H1 (cell line): Measurements from ENCODE around the gene ADGRV1. TPM values are rescaled to one million over a fixed set of nuclear protein-coding genes. Genes with fewer than 3 reads are reported as not detected.

Experiments used
- CTCF ChIA-PET: fragments of 300-600 bp; sonication (Branson Sonifier 250); formaldehyde crosslinking; loops from one replicate; lab custom pipeline; 2021; ENCODE audit not compliant: partially characterized antibody; lab: Charles Lee
- POLR2A ChIA-PET: fragments of 300-600 bp; sonication (Branson Sonifier 250); formaldehyde crosslinking; loops from one replicate; lab custom pipeline; 2021; ENCODE audit warnings: inconsistent platforms; ENCODE audit not compliant: partially characterized antibody; lab: Charles Lee
- DNase-seq, 2 experiments: peaks; one replicate each; pipeline versions ENCODE4 v3.0.0 to v3.0.0-alpha.2; 2010 to 2022; ENCODE audit warnings: low spot score in 2 of 2, low read depth in 1 of 2, mixed read lengths in 1 of 2
- FAIRE-seq: peaks from 2 replicates; lab custom pipeline; 2011; peaks lifted over from hg19 to GRCh38; lab: Jason Lieb, UNC
- H2AFZ ChIP-seq: 2 replicates; pipeline ENCODE4 v1.8.1; 2012; ENCODE audit warnings: low read length, inconsistent platforms
- H2AK5ac ChIP-seq: 2 replicates; pipeline ENCODE4 v1.6.1; 2013; ENCODE audit warnings: low read depth, low read length
- H2BK120ac ChIP-seq: replicated peaks from 2 replicates; pipeline ENCODE3; 2013; ENCODE audit warnings: low read depth, low read length, inconsistent platforms
- H2BK12ac ChIP-seq: 2 replicates; pipeline ENCODE4 v1.6.1; 2013; ENCODE audit warnings: low read depth, low read length
- H2BK15ac ChIP-seq: 2 replicates; pipeline ENCODE4 v1.6.1; 2013; ENCODE audit warnings: low read length
- H2BK20ac ChIP-seq: 2 replicates; pipeline ENCODE4 v1.6.1; 2013; ENCODE audit warnings: low read length
- H2BK5ac ChIP-seq: 2 replicates; pipeline ENCODE4 v1.6.1; 2013; ENCODE audit warnings: low read depth, low read length
- H3K14ac ChIP-seq: 2 replicates; pipeline ENCODE4 v1.6.1; 2013; ENCODE audit warnings: inconsistent platforms; ENCODE audit not compliant: insufficient read length
- H3K18ac ChIP-seq: 2 replicates; pipeline ENCODE4 v1.6.1; 2013; ENCODE audit warnings: low read length; ENCODE audit errors: extremely low read depth
- H3K23ac ChIP-seq: 2 replicates; pipeline ENCODE4 v1.6.1; 2013; ENCODE audit warnings: inconsistent platforms; ENCODE audit not compliant: insufficient read length
- H3K23me2 ChIP-seq: 2 replicates; pipeline ENCODE4 v1.6.1; 2013; ENCODE audit warnings: low read depth, low read length
- H3K27ac ChIP-seq: 2 replicates; pipeline ENCODE4 v1.6.1; 2011; ENCODE audit warnings: low read depth, low read length, inconsistent platforms
- H3K27me3 ChIP-seq, 4 experiments: replicated peaks in 1 of 4; 1 replicate in 1 of 4; 2 replicates in 3 of 4; pipeline versions ENCODE4 v1.6.1 to v1.8.1; 2011 to 2013; ENCODE audit warnings: low read length in 3 of 4, mild to moderate bottlenecking in 3 of 4, inconsistent platforms in 2 of 4, mixed read lengths in 2 of 4, moderate library complexity in 1 of 4; ENCODE audit not compliant: control insufficient read depth in 3 of 4, insufficient read depth in 3 of 4; ENCODE audit errors: extremely low read depth in 1 of 4
- H3K36me3 ChIP-seq, 4 experiments: 2 replicates each; pipeline versions ENCODE4 v1.6.1 to v1.8.1; 2011 to 2013; ENCODE audit warnings: mild to moderate bottlenecking in 4 of 4, low read length in 3 of 4, moderate library complexity in 2 of 4, control low read depth in 1 of 4, inconsistent platforms in 1 of 4; ENCODE audit not compliant: insufficient read depth in 4 of 4, control insufficient read depth in 2 of 4
- H3K4ac ChIP-seq: replicated peaks from 2 replicates; pipeline ENCODE3; 2013; ENCODE audit warnings: low read length, low read depth, mixed read lengths, inconsistent platforms; ENCODE audit not compliant: insufficient read length
- H3K4me1 ChIP-seq, 4 experiments: replicated peaks in 1 of 4; 1 replicate in 1 of 4; 2 replicates in 3 of 4; pipeline versions ENCODE4 v1.6.1 to v1.8.1; 2011 to 2013; ENCODE audit warnings: low read length in 3 of 4, inconsistent platforms in 2 of 4, mixed read lengths in 1 of 4; ENCODE audit not compliant: insufficient read depth in 4 of 4, control insufficient read depth in 3 of 4
- H3K4me2 ChIP-seq, 2 experiments: 2 replicates each; pipeline versions ENCODE4 v1.6.1 to v1.8.1; 2011 to 2013; ENCODE audit warnings: low read depth in 2 of 2, low read length in 2 of 2, control low read depth in 1 of 2, inconsistent platforms in 1 of 2, mild to moderate bottlenecking in 1 of 2; ENCODE audit not compliant: insufficient read depth in 1 of 2
- H3K4me3 ChIP-seq, 4 experiments: fragments of 200-600, 300-600 bp in 1 of 4; sonication (generic), shearing (Covaris generic), sonication (Bioruptor Twin) in 1 of 4; 2 replicates each; pipeline versions ENCODE4 v1.5.1 to v1.8.1; 2011 to 2016; ENCODE audit warnings: low read length in 4 of 4, low read depth in 3 of 4, control low read depth in 2 of 4, inconsistent platforms in 2 of 4, mild to moderate bottlenecking in 2 of 4, mixed read lengths in 1 of 4, moderate library complexity in 1 of 4; ENCODE audit not compliant: insufficient read depth in 2 of 4; ENCODE audit errors: extremely low read depth in 1 of 4
- H3K56ac ChIP-seq: replicated peaks from 2 replicates; pipeline ENCODE3; 2013; ENCODE audit warnings: low read depth, mild to moderate bottlenecking, mixed read lengths, low read length, inconsistent platforms; ENCODE audit not compliant: insufficient read length
- H3K79me1 ChIP-seq: 2 replicates; pipeline ENCODE4 v1.6.1; 2013; ENCODE audit warnings: low read depth, low read length, control low read depth
- H3K79me2 ChIP-seq, 2 experiments: 2 replicates each; pipeline versions ENCODE4 v1.6.1 to v1.8.1; 2012 to 2013; ENCODE audit warnings: low read length in 2 of 2, mild to moderate bottlenecking in 2 of 2, inconsistent platforms in 1 of 2; ENCODE audit not compliant: insufficient read depth in 2 of 2, control insufficient read depth in 1 of 2
- H3K9ac ChIP-seq, 4 experiments: replicated peaks in 1 of 4; 1 replicate in 1 of 4; 2 replicates in 3 of 4; pipeline versions ENCODE4 v1.6.1 to v1.8.1; 2011 to 2013; ENCODE audit warnings: low read depth in 3 of 4, low read length in 3 of 4, control low read depth in 2 of 4, mild to moderate bottlenecking in 2 of 4, moderate library complexity in 2 of 4, inconsistent platforms in 1 of 4; ENCODE audit errors: extremely low read depth in 1 of 4
- H3K9me3 ChIP-seq, 2 experiments: 2 replicates each; pipeline versions ENCODE4 v1.6.1 to v1.8.1; 2012 to 2013; ENCODE audit warnings: mild to moderate bottlenecking in 2 of 2, moderate library complexity in 2 of 2, control low read depth in 1 of 2, inconsistent platforms in 1 of 2, low read depth in 1 of 2, low read length in 1 of 2, mixed read lengths in 1 of 2; ENCODE audit not compliant: insufficient read depth in 2 of 2
- H4K20me1 ChIP-seq, 2 experiments: replicated peaks in 1 of 2; 2 replicates each; pipeline versions ENCODE3 to v1.8.1; 2011 to 2013; ENCODE audit warnings: inconsistent platforms in 2 of 2, low read length in 2 of 2, mild to moderate bottlenecking in 1 of 2; ENCODE audit not compliant: insufficient read depth in 2 of 2, control insufficient read depth in 1 of 2
- H4K5ac ChIP-seq: 2 replicates; pipeline ENCODE4 v1.6.1; 2013; ENCODE audit warnings: low read length, low read depth, mixed read lengths, inconsistent platforms; ENCODE audit not compliant: insufficient read length
- H4K8ac ChIP-seq: 2 replicates; pipeline ENCODE4 v1.8.0; 2013; ENCODE audit warnings: mild to moderate bottlenecking, moderate library complexity, low read length, inconsistent platforms; ENCODE audit not compliant: insufficient read depth; ENCODE audit errors: extremely low read depth
- H4K91ac ChIP-seq: replicated peaks from 2 replicates; pipeline ENCODE3; 2013; ENCODE audit warnings: low read length, mixed read lengths, inconsistent platforms; ENCODE audit not compliant: insufficient read length
- WGBS, 2 experiments: shearing (Covaris generic) in 1 of 2; methylation state at CpG; one replicate each; pipeline versions ENCODE4 v1.1.6 to v1.1.7; 2013 to 2015; ENCODE audit warnings: low lambda C conversion rate in 2 of 2, mixed read lengths in 2 of 2, inconsistent platforms in 1 of 2, low coverage in 1 of 2, missing lambda C conversion rate in 1 of 2; ENCODE audit not compliant: insufficient replicate concordance in 2 of 2, insufficient coverage in 1 of 2, insufficient read length in 1 of 2; ENCODE audit errors: extremely low coverage in 1 of 2, missing lambda C conversion rate in 1 of 2; 5-methylcytosine and 5-hydroxymethylcytosine counted together
- polyA plus RNA-seq, 7 experiments: library from polyadenylated mRNA; depleted of rRNA in 3 of 7; stranded (reverse) in 5 of 7; unstranded in 2 of 7; fragments of >200 nt in 5 of 7; fragments of 200-250 nt in 2 of 7; gene quantifications; 1 replicate in 5 of 7; 2 replicates in 1 of 7; 4 replicates in 1 of 7; pipeline versions ENCODE4 v1.2.1 to v1.2.3, GENCODE V29; 2011 to 2013; ENCODE audit warnings: missing spikeins in 2 of 7, mixed read lengths in 2 of 7
- total RNA-seq: library from RNA; stranded (reverse); fragmentation: NEBNext Ultra II Directional; extraction: Animal tissue kit (Norgen Biotek cat#: 25700); gene quantifications from 2 replicates; pipeline ENCODE4 v1.2.1, GENCODE V29; 2021

The ADGRV1 gene
- total and polyA plus RNA-seq, 2 of the 8 experiments (the other 6 are each of a cell fraction or from before 2014, with no cell fraction given), result 53.1 to 62.2 TPM

- H3K14ac ChIP-seq, result no peak overlapping the region
- FAIRE-seq, result no peak
- H2BK15ac ChIP-seq, result no peak overlapping the region
- H3K4me2 ChIP-seq, result no peak overlapping the region
- no peaks in the 10 kb centered on the region for H3K9me3 ChIP-seq
- ChIA-PET CTCF (interaction anchor here (0.7 kb wide), 1 partner anchor 24 kb away, joined by 3 read pairs; no protein-coding TSS in a partner anchor), POLR2A (no interaction called here)
- H3K18ac ChIP-seq, result no peak overlapping the region
- no peak overlapping the region for H2BK12ac ChIP-seq
- no peaks in the 10 kb centered on the region for H3K27me3 ChIP-seq
- H2BK120ac ChIP-seq, result no peak overlapping the region
- no peak for DNase-seq
- H4K20me1 ChIP-seq, result peaks cover 0 to 2% of the 10 kb centered on the region in 2 experiments
- no peak overlapping the region for H4K5ac ChIP-seq
- H2AK5ac ChIP-seq, result no peak overlapping the region
- H3K4ac ChIP-seq, result no peak overlapping the region
- no peak overlapping the region for H2BK5ac ChIP-seq
- H3K23ac ChIP-seq, result no peak overlapping the region
- H3K23me2 ChIP-seq, result no peaks in the 10 kb centered on the region
- no peak overlapping the region for H2AFZ ChIP-seq
- H3K79me2 ChIP-seq, result no peaks in the 10 kb centered on the region
- no peak overlapping the region for H3K27ac ChIP-seq
- no peak overlapping the region for H3K4me3 ChIP-seq
- no peak overlapping the region for H4K91ac ChIP-seq
- no peaks in the 10 kb centered on the region for H3K4me1 ChIP-seq
- peaks cover 0 to 46% (median 9%) of the 10 kb centered on the region in 4 experiments; a peak in 7 of 8 replicates for H3K36me3 ChIP-seq
- no peak overlapping the region for H4K8ac ChIP-seq
- no peak overlapping the region for H3K9ac ChIP-seq
- no peak overlapping the region for H2BK20ac ChIP-seq
- no peak overlapping the region for H3K56ac ChIP-seq
- WGBS, 2 experiments, result 98% methylated on average over 6 of the region's 6 CpGs; no CpG with 5 or more reads in 1 of the 2 experiments
- no peaks in the 10 kb centered on the region for H3K79me1 ChIP-seq
Observed at GRCh38 chr5:90807496-90807895, 248.9 kb downstream of the ADGRV1 start.
